ENCODE results near the gene POU3F3. TPM values are rescaled to one million over a fixed set of nuclear protein-coding genes. Genes with fewer than 3 reads are reported as not detected.

The POU3F3 gene
- total RNA-seq, 4 donors from 2014 or later, result 0.17 to 1.7 (median 0.82) TPM

GRCh38 chr2:104847586-104848160, 6.2 kb upstream of the POU3F3 start:
- no peak for TF ChIP-seq CTCF (IDR thresholded peaks at IDR 0.05; ENCODE audit: low read depth)

GRCh38 chr2:104848526-104848925, 5.4 kb upstream of the POU3F3 start:
- TF ChIP-seq CTCF (IDR thresholded peaks at IDR 0.05; ENCODE audit: low read depth), result no peak

- TF ChIP-seq CTCF (IDR thresholded peaks at IDR 0.05; ENCODE audit: low read depth), result no peak
Measured at GRCh38 chr2:104849101-104849500, 4.8 kb upstream of the POU3F3 start.

GRCh38 chr2:104849618-104850141, 4.2 kb upstream of the POU3F3 start:
- TF ChIP-seq CTCF (IDR thresholded peaks at IDR 0.05; ENCODE audit: low read depth), result no peak

GRCh38 chr2:104850361-104851290, 3.3 kb upstream of the POU3F3 start:
- TF ChIP-seq CTCF (IDR thresholded peaks at IDR 0.05; ENCODE audit: low read depth), result no peak

- TF ChIP-seq CTCF (IDR thresholded peaks at IDR 0.05; ENCODE audit: low read depth), result no peak
Measured at GRCh38 chr2:104851291-104852089, 2.4 kb upstream of the POU3F3 start.
